ENCODE data around the gene PPM1D.
"Not testable (repeated sequence)": the region's sequence is repeated elsewhere in the genome, so short reads cannot be mapped to it uniquely, and the experiment has no call there.

Gene PPM1D

DNA sequence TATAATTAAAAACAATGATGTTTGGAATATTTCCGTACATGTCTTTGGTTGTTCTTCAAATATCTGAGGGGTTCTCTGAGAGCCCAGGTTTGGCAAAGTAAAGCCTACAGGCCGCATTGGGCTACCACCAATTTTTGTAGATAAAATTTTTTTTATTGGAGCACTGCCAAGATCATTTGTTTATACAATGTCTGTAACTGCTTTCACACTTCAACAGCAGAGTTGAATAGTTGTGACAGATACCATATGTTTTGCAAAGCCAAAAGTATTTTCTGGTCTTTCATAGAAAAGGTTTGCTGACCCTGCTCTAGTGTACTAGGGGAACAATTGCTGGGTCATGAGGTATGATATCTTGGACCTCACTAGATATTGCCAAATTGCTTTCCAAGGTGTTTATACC lies 10.5 kb downstream of the PPM1D start:
- no peak for DNase-seq (ENCODE audit: low read depth, low spot score)
- no peaks in the 10 kb centered on the region for H3K36me3 ChIP-seq (ENCODE audit: insufficient read depth, low read length)
- no peak overlapping the region for H3K9ac ChIP-seq (ENCODE audit: insufficient read length)
- H3K9me3 ChIP-seq (ENCODE audit: low read depth, low read length), result no peaks in the 10 kb centered on the region
- H3K27ac ChIP-seq, result no peak overlapping the region
- no peak overlapping the region for H3K4me3 ChIP-seq
- TF ChIP-seq EZH2 (IDR thresholded peaks at IDR 0.05), result no peak
- no peak for TF ChIP-seq FOXP2 (optimal IDR thresholded peaks at IDR 0.05; ENCODE audit: control extremely low read depth, extremely low read length, insufficient read depth)

DNA sequence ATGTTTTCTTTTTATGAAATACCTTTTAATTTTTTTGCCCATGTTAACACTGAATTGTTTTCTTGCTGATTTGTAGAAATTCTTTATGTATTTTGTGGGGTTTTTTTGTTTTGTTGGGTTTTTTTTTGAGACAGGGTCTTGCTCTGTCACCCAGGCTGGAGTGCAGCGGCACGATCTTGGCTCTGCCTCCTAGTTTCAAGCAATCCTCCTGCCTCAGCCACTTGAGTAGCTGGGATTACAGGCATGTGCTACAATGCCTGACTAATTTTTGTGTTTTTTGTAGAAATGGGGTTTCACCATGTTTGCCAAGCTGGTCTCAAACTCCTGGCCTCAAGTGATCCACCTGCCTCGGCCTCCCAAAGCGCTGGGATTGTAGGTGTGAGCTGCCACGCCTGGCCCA lies 11.3 kb downstream of the PPM1D start:
- H3K9me3 ChIP-seq (ENCODE audit: low read depth, low read length); H3K27ac ChIP-seq; H3K36me3 ChIP-seq (ENCODE audit: insufficient read depth, low read length); DNase-seq (ENCODE audit: low read depth, low spot score); H3K9ac ChIP-seq (ENCODE audit: insufficient read length); H3K4me3 ChIP-seq: not testable (repeated sequence)

DNA sequence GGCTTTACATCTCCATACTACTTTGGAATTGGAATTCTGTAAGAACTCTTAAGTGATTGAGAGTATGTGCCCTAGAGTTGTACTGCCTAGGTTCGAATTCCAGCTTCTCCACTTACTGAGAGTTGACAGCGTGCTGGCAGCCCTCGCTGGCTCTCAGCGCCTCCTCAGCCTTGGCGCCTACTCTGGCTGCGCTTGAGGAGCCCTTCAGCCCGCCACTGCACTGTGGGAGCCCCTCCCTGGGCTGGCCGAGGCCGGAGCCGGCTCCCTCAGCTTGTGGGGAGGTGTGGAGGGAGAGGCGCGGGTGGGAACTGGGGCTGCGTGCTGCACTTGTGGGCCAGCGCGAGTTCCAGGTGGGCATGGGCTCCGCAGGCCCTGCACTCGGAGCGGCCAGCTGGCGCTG lies 13.3 kb downstream of the PPM1D start:
- Histone ChIP-seq H3K4me3 (no peak overlapping the region), H3K27ac (no peak overlapping the region), H3K36me3 (ENCODE audit: insufficient read depth, low read length) (no peaks in the 10 kb centered on the region), H3K9ac (ENCODE audit: insufficient read length) (no peak overlapping the region), H3K9me3 (ENCODE audit: low read depth, low read length) (no peaks in the 10 kb centered on the region)
- no peak for DNase-seq (ENCODE audit: low read depth, low spot score)
- TF ChIP-seq FOXP2 (optimal IDR thresholded peaks at IDR 0.05; ENCODE audit: control extremely low read depth, extremely low read length, insufficient read depth) (no peak), EZH2 (IDR thresholded peaks at IDR 0.05) (no peak), POLR2AphosphoS5 (IDR thresholded peaks at IDR 0.05; ENCODE audit: borderline replicate concordance, low read depth, low read length) (no peak)

DNA sequence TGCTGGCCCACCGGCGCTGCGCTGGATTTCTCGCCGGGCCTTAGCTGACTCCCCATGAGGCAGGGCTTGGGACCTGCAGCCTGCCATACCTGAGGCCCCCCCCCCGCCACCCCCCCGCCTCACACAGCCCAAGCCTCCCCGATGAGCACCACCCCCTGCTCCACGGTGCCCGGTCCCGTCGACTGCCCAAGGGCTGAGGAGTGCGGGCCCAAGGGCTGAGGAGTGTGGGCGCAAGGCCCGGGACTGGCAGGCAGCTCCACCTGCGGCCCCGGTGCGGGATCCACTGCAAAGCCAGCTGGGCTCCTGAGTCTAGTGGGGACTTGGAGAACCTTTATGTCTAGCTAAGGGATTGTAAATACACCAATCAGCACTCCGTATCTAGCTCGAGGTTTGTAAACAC lies 13.8 kb downstream of the PPM1D start:
- not testable (repeated sequence) for H3K27ac ChIP-seq; H3K4me3 ChIP-seq; H3K9me3 ChIP-seq (ENCODE audit: low read depth, low read length); H3K36me3 ChIP-seq (ENCODE audit: insufficient read depth, low read length); DNase-seq (ENCODE audit: low read depth, low spot score); H3K9ac ChIP-seq (ENCODE audit: insufficient read length)

DNA sequence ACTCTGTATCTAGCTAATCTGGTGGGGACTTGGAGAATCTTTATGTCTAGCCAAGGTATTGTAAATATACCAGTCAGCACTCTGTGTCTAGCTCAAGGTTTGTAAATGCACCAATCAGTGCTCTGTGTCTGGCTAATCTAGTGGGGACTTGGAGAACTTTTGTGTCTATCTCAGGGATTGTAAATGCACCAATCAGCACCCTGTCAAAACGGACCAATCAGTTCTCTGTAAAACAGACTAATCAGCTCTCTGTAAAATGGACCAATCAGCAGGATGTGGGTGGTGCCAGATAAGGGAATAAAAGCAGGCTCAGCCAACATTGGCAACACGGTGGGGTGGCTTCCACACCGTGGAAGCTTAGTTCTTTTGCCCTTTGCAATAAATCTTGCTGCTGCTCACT lies 14.3 kb downstream of the PPM1D start:
- H3K36me3 ChIP-seq (ENCODE audit: insufficient read depth, low read length), result not testable (repeated sequence)

DNA sequence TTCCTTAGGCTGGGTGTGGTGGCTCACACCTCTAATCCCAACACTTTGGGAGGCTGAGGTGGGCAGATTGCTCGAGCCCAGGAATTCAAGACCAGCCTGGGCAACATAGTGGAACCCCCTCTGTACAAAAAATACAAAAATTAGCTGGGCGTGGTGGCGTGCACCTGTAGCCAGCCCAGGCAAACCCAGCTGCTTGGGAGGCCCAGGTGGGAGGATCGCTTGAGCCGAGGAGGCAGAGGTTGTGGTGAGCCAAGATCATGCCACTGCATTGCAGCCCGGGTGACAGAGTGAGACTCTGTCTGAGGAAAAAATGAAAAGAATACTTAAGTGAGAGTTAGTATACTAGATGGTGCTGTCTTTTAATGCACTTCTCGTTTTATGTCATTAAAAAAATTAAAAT lies 15.1 kb downstream of the PPM1D start:
- Histone ChIP-seq H3K27ac (no peak overlapping the region), H3K4me3 (no peak overlapping the region), H3K36me3 (ENCODE audit: insufficient read depth, low read length) (no peaks in the 10 kb centered on the region), H3K9ac (ENCODE audit: insufficient read length) (no peak overlapping the region), H3K9me3 (ENCODE audit: low read depth, low read length) (no peaks in the 10 kb centered on the region)
- no peak for TF ChIP-seq FOXP2 (optimal IDR thresholded peaks at IDR 0.05; ENCODE audit: control extremely low read depth, extremely low read length, insufficient read depth)
- TF ChIP-seq EZH2 (IDR thresholded peaks at IDR 0.05), result no peak
- no peak for TF ChIP-seq POLR2AphosphoS5 (IDR thresholded peaks at IDR 0.05; ENCODE audit: borderline replicate concordance, low read depth, low read length)
- DNase-seq (ENCODE audit: low read depth, low spot score), result no peak

More for the DNA sequence above, 14.3 kb downstream of the PPM1D start:
- not testable (repeated sequence) for DNase-seq (ENCODE audit: low read depth, low spot score); H3K4me3 ChIP-seq; H3K27ac ChIP-seq; H3K9ac ChIP-seq (ENCODE audit: insufficient read length); H3K9me3 ChIP-seq (ENCODE audit: low read depth, low read length)

DNA sequence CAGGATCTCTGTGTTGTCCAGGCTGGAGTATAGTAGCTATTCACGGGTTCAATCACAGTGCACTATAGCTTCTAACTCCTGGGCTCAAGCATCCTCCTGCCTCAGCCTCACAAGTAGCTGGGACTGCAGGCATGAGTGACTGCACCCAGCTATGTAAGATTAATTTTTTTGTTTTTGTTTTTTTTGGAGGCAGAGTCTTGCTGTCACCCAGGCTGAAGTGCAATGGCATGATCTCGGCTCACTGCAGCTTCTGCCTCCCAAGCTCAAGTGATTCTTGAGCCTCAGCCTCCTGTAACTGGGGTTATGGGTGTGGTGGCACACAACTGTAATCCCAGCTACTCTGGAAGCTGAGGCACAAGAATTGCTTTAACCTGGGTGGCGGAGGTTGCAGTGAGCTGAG lies 15.8 kb downstream of the PPM1D start:
- no peak for DNase-seq (ENCODE audit: low read depth, low spot score)
- H3K36me3 ChIP-seq (ENCODE audit: insufficient read depth, low read length), result no peaks in the 10 kb centered on the region
- H3K27ac ChIP-seq, result no peak overlapping the region
- H3K9ac ChIP-seq (ENCODE audit: insufficient read length), result no peak overlapping the region
- no peak overlapping the region for H3K4me3 ChIP-seq
- H3K9me3 ChIP-seq (ENCODE audit: low read depth, low read length), result no peaks in the 10 kb centered on the region
- no peak for TF ChIP-seq FOXP2 (optimal IDR thresholded peaks at IDR 0.05; ENCODE audit: control extremely low read depth, extremely low read length, insufficient read depth)
- no peak for TF ChIP-seq EZH2 (IDR thresholded peaks at IDR 0.05)
- TF ChIP-seq POLR2AphosphoS5 (IDR thresholded peaks at IDR 0.05; ENCODE audit: borderline replicate concordance, low read depth, low read length), result no peak

DNA sequence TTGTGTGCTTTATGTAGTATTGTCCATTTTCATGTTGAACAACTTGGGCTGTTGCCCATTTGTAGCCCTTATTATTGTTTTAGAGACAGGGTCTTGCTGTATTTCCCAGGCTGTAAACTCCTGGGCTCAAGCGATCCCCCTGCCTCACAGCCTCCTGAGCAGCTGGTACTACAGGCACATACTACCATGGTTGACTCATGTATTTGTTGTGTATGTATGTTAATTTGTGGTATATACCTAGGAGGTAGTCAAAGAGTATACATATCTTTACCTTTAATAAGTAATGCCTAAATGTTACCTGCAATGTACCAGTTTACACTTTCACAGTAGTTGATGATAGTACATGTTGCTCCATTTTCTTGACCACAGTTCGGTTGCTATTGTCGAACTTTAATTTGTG lies 18.1 kb downstream of the PPM1D start:
- DNase-seq (ENCODE audit: low read depth, low spot score), result no peak
- H3K27ac ChIP-seq, result no peak overlapping the region
- no peaks in the 10 kb centered on the region for H3K36me3 ChIP-seq (ENCODE audit: insufficient read depth, low read length)
- H3K9me3 ChIP-seq (ENCODE audit: low read depth, low read length), result no peaks in the 10 kb centered on the region
- H3K9ac ChIP-seq (ENCODE audit: insufficient read length), result no peak overlapping the region
- TF ChIP-seq POLR2AphosphoS5 (IDR thresholded peaks at IDR 0.05; ENCODE audit: borderline replicate concordance, low read depth, low read length) (no peak), FOXP2 (optimal IDR thresholded peaks at IDR 0.05; ENCODE audit: control extremely low read depth, extremely low read length, insufficient read depth) (no peak), EZH2 (IDR thresholded peaks at IDR 0.05) (no peak)
- H3K4me3 ChIP-seq, result no peak overlapping the region

DNA sequence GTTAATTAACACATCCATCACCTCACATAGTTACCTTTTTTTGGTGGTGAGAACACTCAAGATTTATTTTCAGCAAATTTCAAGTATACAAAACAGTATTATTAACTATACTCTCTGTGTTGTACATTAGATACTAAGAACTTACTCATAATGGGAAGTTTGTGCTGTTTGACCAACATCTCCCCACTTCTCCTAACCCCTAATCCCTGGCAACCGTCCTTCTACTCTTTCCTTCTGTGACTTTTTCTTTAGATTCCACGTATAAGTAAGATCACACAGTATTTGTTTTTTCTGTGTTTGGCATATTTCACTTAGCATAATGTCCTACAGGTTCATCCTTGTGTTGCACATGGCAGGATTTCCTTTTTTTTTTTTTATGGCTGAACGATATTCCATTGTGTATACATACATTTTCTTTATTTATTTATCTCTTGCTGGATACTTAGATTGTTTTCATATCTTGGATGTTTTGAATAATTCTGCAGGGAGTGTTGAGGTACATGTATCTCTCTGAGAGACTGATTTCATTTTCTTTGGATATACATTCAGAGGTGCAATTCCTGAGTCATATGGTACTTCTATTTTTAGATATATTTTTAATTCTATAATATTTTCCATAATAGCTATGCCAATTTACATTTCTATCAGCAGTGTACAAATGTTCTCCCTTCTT lies 19.0 kb downstream of the PPM1D start:
- Histone ChIP-seq H3K36me3 (ENCODE audit: insufficient read depth, low read length) (no peaks in the 10 kb centered on the region), H3K4me3 (no peak overlapping the region), H3K27ac (no peak overlapping the region), H3K9ac (ENCODE audit: insufficient read length) (no peak overlapping the region), H3K9me3 (ENCODE audit: low read depth, low read length) (no peaks in the 10 kb centered on the region)
- no peak for DNase-seq (ENCODE audit: low read depth, low spot score)
- no peak for TF ChIP-seq EZH2 (IDR thresholded peaks at IDR 0.05)
- TF ChIP-seq POLR2AphosphoS5 (IDR thresholded peaks at IDR 0.05; ENCODE audit: borderline replicate concordance, low read depth, low read length), result no peak
- no peak for TF ChIP-seq FOXP2 (optimal IDR thresholded peaks at IDR 0.05; ENCODE audit: control extremely low read depth, extremely low read length, insufficient read depth)
